HG03378 (cell line): ENCODE data around the gene PRELP.

Source experiments
- ATAC-seq: cut with Tn5 transposase; IDR thresholded peaks from one replicate; pipeline ENCODE4 v1.9.1; 2021; ENCODE audit warnings: mild to moderate bottlenecking, moderate library complexity; ENCODE audit not compliant: unreplicated experiment

PRELP gene

DNA sequence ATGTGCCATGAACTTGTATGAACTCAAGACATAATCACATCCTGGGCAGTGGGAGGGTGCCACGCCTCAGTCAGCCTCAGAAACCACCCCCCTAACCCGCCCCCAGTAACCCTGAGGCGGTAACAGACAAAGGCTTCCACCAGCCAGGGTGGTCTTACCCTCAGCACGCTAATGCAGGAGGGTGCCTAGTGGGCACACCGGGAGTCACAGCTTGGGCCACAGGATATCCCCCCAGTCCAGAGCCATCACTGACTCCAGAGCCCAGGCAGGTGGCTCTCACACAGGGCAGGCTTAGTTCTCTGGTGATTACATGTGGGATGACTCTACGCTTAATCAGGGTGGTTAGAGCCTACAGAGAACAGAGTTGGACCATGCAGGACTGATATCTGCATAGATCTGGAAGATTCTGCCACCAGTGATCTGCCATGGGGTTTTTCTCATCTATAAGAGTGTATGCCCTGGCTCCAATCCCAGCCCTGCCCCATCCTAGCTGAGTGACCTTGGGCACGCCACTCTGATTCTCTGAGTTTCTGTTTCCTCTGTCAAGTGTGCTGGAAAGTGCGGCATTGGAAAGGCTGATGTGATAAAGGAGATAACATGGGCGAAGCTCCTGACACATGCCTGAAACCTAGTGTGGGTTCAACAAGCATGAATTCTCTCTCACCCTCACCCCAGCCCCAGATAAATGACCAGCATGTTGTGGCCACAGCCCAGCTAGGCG is 45.6 kb downstream of the PRELP start:
- no peak for ATAC-seq

DNA sequence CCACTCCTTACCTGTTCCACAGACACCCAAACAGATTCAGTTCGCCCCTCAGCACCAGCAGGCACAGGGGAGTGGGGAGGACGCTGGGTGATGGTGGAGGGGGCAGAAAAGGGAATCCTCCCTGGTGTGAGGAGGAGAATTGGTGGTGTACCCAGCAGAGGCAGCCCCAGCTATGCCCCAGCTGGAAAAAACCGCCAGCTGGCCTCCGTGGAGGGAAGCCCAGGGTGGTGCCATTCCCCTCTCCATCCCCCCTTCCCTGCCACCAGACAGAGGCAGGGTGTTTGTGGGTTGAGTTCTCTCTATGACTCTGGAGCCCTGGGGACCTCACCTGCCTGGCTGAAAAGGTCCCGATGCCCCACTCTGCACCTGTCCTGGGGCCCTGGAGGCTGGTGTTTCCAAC is 46.2 kb downstream of the PRELP start:
- ATAC-seq: no peak

GRCh38 chr1:203522237-203522636 is 46.6 kb downstream of the PRELP start:
- ATAC-seq: no peak

DNA sequence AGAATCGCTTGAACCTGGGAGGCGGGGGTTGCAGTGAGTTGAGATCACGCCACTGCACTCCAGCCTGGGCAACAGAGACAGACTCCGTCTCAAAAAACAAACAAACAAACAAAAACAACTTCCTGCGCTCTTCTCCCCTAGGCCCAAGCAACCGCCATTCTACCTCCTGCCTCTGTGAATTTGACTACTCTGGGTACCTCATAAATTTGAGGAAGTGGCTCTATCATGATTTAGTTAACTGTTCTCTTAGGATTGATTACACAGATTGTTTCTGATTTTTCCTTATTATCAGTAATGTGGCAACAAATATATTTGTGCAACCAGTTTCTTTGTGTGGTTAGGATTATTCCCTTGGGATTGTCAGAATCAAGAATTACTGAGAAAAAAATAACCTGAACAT is 48.1 kb downstream of the PRELP start:
- ATAC-seq: no peak

DNA sequence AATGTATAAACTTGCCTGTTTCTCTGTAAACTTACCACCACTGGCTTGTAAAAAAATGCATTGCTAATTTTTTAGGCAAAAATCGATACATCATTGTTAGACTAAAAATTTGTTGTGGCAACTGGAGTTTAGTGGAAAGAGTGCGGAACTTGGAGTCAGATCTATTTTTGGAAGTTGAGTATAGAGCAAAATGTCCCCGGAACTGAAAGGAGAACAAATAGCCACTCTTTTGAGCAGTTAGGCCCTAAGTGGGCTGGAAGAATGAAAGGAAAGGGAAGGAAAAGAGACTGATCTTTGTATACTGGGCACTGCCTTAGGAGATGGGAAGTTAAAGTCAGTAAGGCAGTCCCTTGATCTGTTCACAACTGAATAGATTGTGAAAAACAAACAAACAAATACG is 48.5 kb downstream of the PRELP start:
- no peak for ATAC-seq

DNA sequence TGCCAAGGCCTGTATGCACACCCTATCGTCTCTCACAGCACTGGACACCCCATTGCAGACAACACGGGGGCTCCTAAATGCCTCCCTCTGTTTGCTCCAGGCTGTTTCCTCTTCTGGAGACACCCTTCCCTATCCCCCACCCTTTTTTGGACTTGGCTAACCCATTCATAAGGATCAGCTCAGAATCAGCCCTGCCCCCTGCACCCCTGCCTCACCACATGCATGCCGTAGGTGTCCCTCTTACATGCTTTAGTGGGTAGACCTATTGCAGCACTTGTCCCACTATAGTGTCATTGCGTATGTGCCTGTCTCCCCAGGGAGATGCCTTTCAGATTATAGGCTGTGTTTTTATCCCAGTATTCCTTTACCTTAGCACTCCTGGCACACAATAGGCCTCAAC is 49.2 kb downstream of the PRELP start:
- ATAC-seq: no peak

DNA sequence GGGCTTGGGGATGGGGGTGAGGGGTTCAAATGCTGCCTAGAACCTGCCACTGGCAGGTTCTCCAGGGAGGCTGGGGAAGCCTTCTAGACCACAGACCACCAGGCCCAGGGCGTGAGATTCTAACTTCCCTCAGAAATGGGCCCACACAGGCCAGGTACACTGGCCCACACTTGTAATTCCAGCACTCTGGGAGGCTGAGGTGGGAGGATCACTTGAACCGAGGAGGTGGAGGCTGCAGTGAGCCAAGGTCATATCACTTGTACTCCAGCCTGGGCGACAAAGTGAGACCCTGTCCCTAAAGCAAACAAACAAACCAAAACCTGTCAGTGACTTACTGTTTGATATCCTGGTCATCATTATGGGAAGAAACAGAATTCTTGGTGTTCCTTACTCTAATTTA is 50.1 kb downstream of the PRELP start:
- no peak for ATAC-seq

DNA sequence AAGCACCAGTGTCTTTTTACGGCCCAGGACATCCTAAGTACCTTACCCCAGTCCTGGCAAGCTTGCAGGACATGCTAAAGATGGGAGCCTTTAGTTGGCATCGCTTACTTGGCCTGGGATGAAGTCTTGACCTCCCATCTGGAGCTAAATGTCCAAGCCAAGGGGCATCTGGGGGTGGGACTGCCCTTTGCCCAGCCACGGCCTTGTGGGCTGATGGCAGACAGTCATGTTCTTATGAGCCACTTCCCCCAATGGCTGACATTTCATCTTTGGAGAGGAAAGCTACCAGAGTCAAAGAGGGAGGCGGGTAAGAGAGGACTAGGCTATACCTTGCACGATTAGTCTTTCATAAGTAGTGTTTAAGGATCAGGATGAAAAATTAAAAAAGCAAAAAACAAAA is 50.5 kb downstream of the PRELP start:
- ATAC-seq: no peak

- no peak for ATAC-seq
Observed at GRCh38 chr1:203526572-203526971, 51.0 kb downstream of the PRELP start.

- ATAC-seq: no peak
Observed at GRCh38 chr1:203527013-203527412, 51.4 kb downstream of the PRELP start.

DNA sequence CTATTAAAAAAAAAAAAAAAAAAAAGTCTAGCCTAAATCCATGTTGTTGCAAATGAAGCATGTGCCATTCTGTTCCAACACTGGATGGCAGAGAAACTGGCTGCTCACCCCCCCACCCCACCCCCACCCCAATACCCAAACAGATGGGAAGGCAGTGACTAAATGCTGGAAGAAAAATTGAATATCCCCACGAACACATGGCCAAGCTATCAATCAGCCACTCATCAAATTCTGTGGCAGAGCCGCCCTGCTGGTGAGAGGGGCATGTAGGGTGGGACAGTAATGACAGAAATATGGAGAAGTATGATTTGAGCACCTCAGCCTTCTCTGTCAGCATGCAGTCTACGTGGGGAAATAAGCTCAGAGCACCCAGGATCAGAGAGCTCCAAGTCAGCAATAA is 52.5 kb downstream of the PRELP start:
- ATAC-seq: no peak

GRCh38 chr1:203528976-203529835 is 53.6 kb downstream of the PRELP start:
- no peak for ATAC-seq

DNA sequence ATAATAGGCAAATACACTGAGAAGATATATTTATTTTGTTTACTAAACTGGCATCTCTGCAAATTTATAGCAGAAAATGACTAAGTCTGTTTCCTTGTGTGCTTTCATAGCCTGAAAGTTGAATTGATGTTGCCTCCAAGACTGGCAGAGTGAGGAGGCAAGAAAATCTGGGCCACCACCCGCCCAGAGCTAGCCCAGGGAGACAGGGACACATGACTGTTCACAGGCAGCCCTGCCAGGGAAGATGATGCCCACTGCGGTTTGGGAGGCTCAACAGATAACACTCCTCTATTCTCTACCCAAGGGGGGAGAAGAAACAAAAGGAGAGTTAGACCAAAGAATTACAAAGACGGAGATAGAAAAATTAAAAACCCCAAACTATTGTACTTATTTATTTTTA is 55.5 kb downstream of the PRELP start:
- no peak for ATAC-seq

DNA sequence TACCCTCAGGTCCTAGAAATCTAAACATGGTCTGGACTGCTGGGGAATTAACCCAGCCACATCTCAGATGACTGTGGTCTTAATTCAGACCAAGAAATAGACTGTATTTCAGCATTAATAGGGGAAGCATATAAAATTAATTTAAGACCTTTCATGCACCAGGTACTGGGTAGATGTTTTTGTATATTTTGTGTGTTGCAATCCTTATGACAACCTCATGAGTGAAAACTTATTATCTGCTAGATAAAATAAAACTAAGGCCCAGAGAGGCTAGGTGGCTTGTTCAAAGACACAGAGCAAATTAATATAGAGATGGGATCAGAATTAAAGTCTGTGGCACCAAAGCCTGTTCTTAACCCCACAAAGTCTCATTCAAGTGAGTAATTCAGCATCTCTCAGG is 58.4 kb downstream of the PRELP start:
- ATAC-seq: no peak

- no peak for ATAC-seq
Observed at GRCh38 chr1:203534526-203534925, 58.9 kb downstream of the PRELP start.

- no peak for ATAC-seq
Observed at GRCh38 chr1:203536575-203536974, 61.0 kb downstream of the PRELP start.

DNA sequence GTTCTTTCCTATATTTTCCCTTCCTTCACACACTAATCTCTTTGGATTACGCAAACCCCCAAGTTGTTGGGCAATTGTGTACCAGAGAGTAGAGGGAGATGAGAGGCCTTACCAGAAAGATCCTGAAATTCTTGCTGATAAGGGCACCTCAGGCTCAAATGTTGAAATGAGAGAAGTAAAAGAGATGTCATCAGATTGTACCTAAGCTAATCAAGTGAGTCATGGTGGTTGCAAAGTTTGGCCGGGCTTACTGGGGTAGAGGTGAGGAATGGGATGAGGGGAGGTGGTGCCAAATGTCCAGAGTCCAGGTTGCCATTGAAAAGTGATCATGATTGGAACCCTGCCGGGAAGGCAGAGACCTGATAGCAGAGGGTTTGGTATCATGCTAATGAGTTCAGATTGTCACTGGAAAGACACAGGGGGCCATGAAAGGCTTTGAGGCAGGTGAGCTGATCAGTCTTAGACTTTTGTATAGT is 61.4 kb downstream of the PRELP start:
- ATAC-seq: no peak

DNA sequence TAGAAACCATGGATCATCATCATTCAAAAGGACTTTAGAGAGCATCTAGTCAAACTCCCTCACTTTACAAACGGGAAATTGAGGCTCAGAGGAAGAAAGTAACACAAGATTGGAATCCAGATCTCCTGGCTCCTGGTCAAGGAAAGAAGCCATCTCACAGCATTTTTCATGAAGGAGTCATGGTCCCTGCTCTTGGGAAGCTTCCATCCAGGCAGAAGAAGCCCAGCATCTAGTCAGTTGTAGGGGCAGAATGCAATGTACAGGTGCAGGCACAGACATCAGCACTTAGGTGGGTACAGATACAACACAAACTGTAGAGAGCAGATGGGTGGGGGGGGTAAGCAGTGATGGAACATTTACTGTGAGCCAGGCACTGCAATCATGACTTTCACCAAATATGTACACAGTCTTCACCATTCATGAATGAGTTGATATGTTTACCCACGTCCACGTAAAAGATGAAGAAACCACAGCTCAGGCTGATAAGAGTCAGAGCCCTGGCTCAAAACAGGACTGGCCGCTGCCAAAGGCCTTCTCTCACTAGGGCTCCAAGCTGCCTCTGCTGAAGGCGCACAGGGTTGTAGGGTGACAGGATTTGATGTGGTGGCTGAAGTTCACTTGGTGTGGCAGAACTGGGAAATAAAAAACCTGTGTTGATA is 62.3 kb downstream of the PRELP start:
- ATAC-seq: no peak

- ATAC-seq: no peak
Observed at GRCh38 chr1:203538726-203539125, 63.1 kb downstream of the PRELP start.

GRCh38 chr1:203539831-203540546 is 64.4 kb downstream of the PRELP start:
- no peak for ATAC-seq
